H9 (cell line): ENCODE data around the gene TRPM2. TPM values are rescaled to one million over a fixed set of nuclear protein-coding genes. Genes with fewer than 3 reads are reported as not detected.

ENCODE experiments used
- DNase-seq: peaks from one replicate; pipeline ENCODE4 v3.0.0-alpha.2; 2017
- H2AFZ ChIP-seq: one replicate; pipeline ENCODE4 v1.6.1; 2013; ENCODE audit warnings: mild to moderate bottlenecking, low read length, control low read depth, moderate library complexity
- H2AK5ac ChIP-seq: 2 replicates; pipeline ENCODE4 v1.6.1; 2013; ENCODE audit warnings: low read length, control low read depth, mixed read lengths; ENCODE audit not compliant: insufficient read length
- H2BK120ac ChIP-seq: one replicate; pipeline ENCODE4 v1.6.1; 2013; ENCODE audit warnings: low read depth, mild to moderate bottlenecking, low read length, control low read depth, inconsistent platforms; ENCODE audit not compliant: poor library complexity, severe bottlenecking
- H2BK12ac ChIP-seq: 2 replicates; pipeline ENCODE4 v1.6.1; 2013; ENCODE audit warnings: low read length, control low read depth, mixed read lengths, low read depth; ENCODE audit not compliant: insufficient read length
- H2BK15ac ChIP-seq: 2 replicates; pipeline ENCODE4 v1.6.1; 2013; ENCODE audit warnings: low read depth, low read length, control low read depth
- H2BK20ac ChIP-seq: one replicate; pipeline ENCODE4 v1.6.1; 2013; ENCODE audit warnings: low read depth, mild to moderate bottlenecking, low read length, control low read depth, inconsistent platforms; ENCODE audit not compliant: poor library complexity, severe bottlenecking
- H2BK5ac ChIP-seq: 2 replicates; pipeline ENCODE4 v1.6.1; 2013; ENCODE audit warnings: low read length, control low read depth, mixed read lengths; ENCODE audit not compliant: insufficient read length
- H3K14ac ChIP-seq: 2 replicates; pipeline ENCODE4 v1.6.1; 2013; ENCODE audit warnings: low read length, control low read depth; ENCODE audit not compliant: insufficient read depth
- H3K18ac ChIP-seq: 2 replicates; pipeline ENCODE4 v1.6.1; 2013; ENCODE audit warnings: low read depth, mild to moderate bottlenecking, mixed read lengths, low read length, control low read depth; ENCODE audit not compliant: insufficient read length
- H3K23ac ChIP-seq: 2 replicates; pipeline ENCODE4 v1.6.1; 2013; ENCODE audit warnings: low read length, control low read depth, mixed read lengths, low read depth; ENCODE audit not compliant: insufficient read length
- H3K23me2 ChIP-seq: 2 replicates; pipeline ENCODE4 v1.6.1; 2013; ENCODE audit warnings: low read depth, mild to moderate bottlenecking, mixed read lengths, low read length, control low read depth; ENCODE audit not compliant: insufficient read length, poor library complexity, severe bottlenecking
- H3K27ac ChIP-seq: 2 replicates; pipeline ENCODE4 v1.5.1; 2013; ENCODE audit warnings: low read length, control low read depth, mixed read lengths, low read depth; ENCODE audit not compliant: insufficient read length
- H3K27me3 ChIP-seq: 2 replicates; pipeline ENCODE4 v1.6.1; 2013; ENCODE audit warnings: low read length, control low read depth, inconsistent platforms; ENCODE audit not compliant: insufficient read depth
- H3K4ac ChIP-seq: 2 replicates; pipeline ENCODE4 v1.6.1; 2013; ENCODE audit warnings: low read depth, mild to moderate bottlenecking, control low read depth, inconsistent platforms, low read length, moderate library complexity
- H3K4me1 ChIP-seq: 2 replicates; pipeline ENCODE4 v1.6.1; 2013; ENCODE audit warnings: low read length, control low read depth, inconsistent platforms; ENCODE audit not compliant: insufficient read depth
- H3K4me2 ChIP-seq: 2 replicates; pipeline ENCODE4 v1.6.1; 2013; ENCODE audit warnings: low read length, control low read depth, mixed read lengths; ENCODE audit not compliant: insufficient read length, insufficient read depth
- H3K56ac ChIP-seq: 2 replicates; pipeline ENCODE4 v1.6.1; 2013; ENCODE audit warnings: low read depth, mild to moderate bottlenecking, mixed read lengths, low read length, control low read depth; ENCODE audit not compliant: insufficient read length
- H3K79me1 ChIP-seq: 2 replicates; pipeline ENCODE4 v1.6.1; 2013; ENCODE audit warnings: low read depth, mild to moderate bottlenecking, moderate library complexity, low read length, control low read depth, inconsistent platforms; ENCODE audit not compliant: insufficient read depth, poor library complexity, severe bottlenecking
- H3K79me2 ChIP-seq: 2 replicates; pipeline ENCODE4 v1.6.1; 2013; ENCODE audit warnings: low read length, control low read depth, inconsistent platforms; ENCODE audit not compliant: insufficient read depth
- H3K9ac ChIP-seq: 2 replicates; pipeline ENCODE4 v1.6.1; 2013; ENCODE audit warnings: low read length, control low read depth, mixed read lengths; ENCODE audit not compliant: insufficient read length; ENCODE audit errors: extremely low read depth
- H3K9me3 ChIP-seq: one replicate; pipeline ENCODE4 v1.6.1; 2013; ENCODE audit warnings: low read depth, low read length, inconsistent platforms; ENCODE audit not compliant: control insufficient read depth
- H3T11ph ChIP-seq: one replicate; pipeline ENCODE4 v1.6.1; 2013; ENCODE audit warnings: mild to moderate bottlenecking, low read length, control low read depth, inconsistent platforms
- H4K20me1 ChIP-seq: one replicate; pipeline ENCODE4 v1.6.1; 2013; ENCODE audit not compliant: control insufficient read depth, insufficient read length, insufficient read depth
- H4K5ac ChIP-seq: 2 replicates; pipeline ENCODE4 v1.6.1; 2013; ENCODE audit warnings: low read depth, mild to moderate bottlenecking, mixed read lengths, low read length, control low read depth; ENCODE audit not compliant: insufficient read length
- H4K8ac ChIP-seq: replicated peaks from 2 replicates; pipeline ENCODE4 v1.6.1; 2013; ENCODE audit warnings: low read length, control low read depth, mixed read lengths, low read depth; ENCODE audit not compliant: insufficient read length
- H4K91ac ChIP-seq: 2 replicates; pipeline ENCODE4 v1.6.1; 2013; ENCODE audit warnings: low read depth, mild to moderate bottlenecking, moderate library complexity, mixed read lengths, low read length, control low read depth; ENCODE audit not compliant: insufficient read length
- H3K27ac Mint-ChIP-seq, 3 experiments: 2 replicates in 2 of 3; 3 replicates in 1 of 3; pipeline ENCODE4 v1.8.0; 2020 to 2021; ENCODE audit warnings: mixed read lengths in 3 of 3, mild to moderate bottlenecking in 1 of 3, moderate library complexity in 1 of 3
- H3K27me3 Mint-ChIP-seq: 2 replicates; pipeline ENCODE4 v1.8.0; 2021; ENCODE audit warnings: low read depth, mild to moderate bottlenecking, moderate library complexity, mixed read lengths
- H3K36me3 Mint-ChIP-seq, 3 experiments: 2 replicates in 2 of 3; 3 replicates in 1 of 3; pipeline ENCODE4 v1.8.0; 2020 to 2021; ENCODE audit warnings: low read depth in 3 of 3, mixed read lengths in 3 of 3; ENCODE audit not compliant: insufficient read depth in 1 of 3
- H3K4me1 Mint-ChIP-seq, 2 experiments: 2 replicates each; pipeline ENCODE4 v1.8.0; 2020; ENCODE audit warnings: mixed read lengths in 2 of 2
- H3K4me3 Mint-ChIP-seq, 2 experiments: 2 replicates in 1 of 2; 3 replicates in 1 of 2; pipeline ENCODE4 v1.8.0; 2020 to 2021; ENCODE audit warnings: mild to moderate bottlenecking in 2 of 2, mixed read lengths in 2 of 2, moderate library complexity in 1 of 2
- H3K9me3 Mint-ChIP-seq, 2 experiments: 2 replicates in 1 of 2; 3 replicates in 1 of 2; pipeline ENCODE4 v1.8.0; 2020; ENCODE audit warnings: mild to moderate bottlenecking in 2 of 2, mixed read lengths in 2 of 2, moderate library complexity in 1 of 2
- WGBS: extraction: QIAGEN DNeasy Blood & Tissue Kit; methylation state at CpG from one replicate; pipeline ENCODE4 v1.1.7; 2013; ENCODE audit warnings: missing lambda C conversion rate, low lambda C conversion rate, mixed read lengths; ENCODE audit not compliant: insufficient read length; ENCODE audit errors: extremely low coverage; 5-methylcytosine and 5-hydroxymethylcytosine counted together
- total RNA-seq: library from RNA; stranded (reverse); gene quantifications from 2 replicates; pipeline ENCODE4 v1.2.1, GENCODE V29; 2021
- TF ChIP-seq, protein P1 (sequence below): fragments of 200-600 bp; sonication (generic); conservative IDR thresholded peaks from 3 replicates; pipeline ENCODE4 v1.8.0; 2021; ENCODE audit warnings: antibody characterized with exemption, mild to moderate bottlenecking

Gene TRPM2
- total RNA-seq, 1 experiment from 2014 or later: 0.68 TPM

- DNase-seq: no peak
- Histone ChIP-seq H2BK120ac (no peak overlapping the region), H3K9me3 (no peaks in the 10 kb centered on the region), H3K4ac (no peak overlapping the region), H3K14ac (no peak overlapping the region), H2BK20ac (no peak overlapping the region), H3T11ph (no peak overlapping the region), H2BK12ac (no peak overlapping the region), H3K4me1 (no peaks in the 10 kb centered on the region; the same call in 1 of the 2 replicates), H4K8ac (no peak overlapping the region), H4K20me1 (no peaks in the 10 kb centered on the region), H2BK15ac (no peak overlapping the region), H4K5ac (no peak overlapping the region), H3K23me2 (no peaks in the 10 kb centered on the region), H4K91ac (no peak overlapping the region), H3K4me2 (no peak overlapping the region), H3K27me3 (no peaks in the 10 kb centered on the region), H3K23ac (no peak overlapping the region), H3K9ac (no peak overlapping the region), H3K18ac (no peak overlapping the region), H2AK5ac (no peak overlapping the region), H3K56ac (no peak overlapping the region), H3K79me2 (no peaks in the 10 kb centered on the region), H2BK5ac (no peak overlapping the region), H3K27ac (no peak overlapping the region), H2AFZ (no peak overlapping the region), H3K79me1 (no peaks in the 10 kb centered on the region)
- Mint-ChIP-seq H3K27ac (peak overlapping the region in 1 of 3 experiments; percentile 31; a peak in 1 of 7 replicates), H3K4me3 (no peak overlapping the region), H3K9me3 (peaks cover 5 to 9% of the 10 kb centered on the region in 2 experiments; a peak in 4 of 5 replicates), H3K27me3 (peaks cover 8% of the 10 kb centered on the region), H3K36me3 (no peaks in the 10 kb centered on the region), H3K4me1 (peaks cover 11 to 21% of the 10 kb centered on the region in 2 experiments)
- TF ChIP-seq, protein P1, sequence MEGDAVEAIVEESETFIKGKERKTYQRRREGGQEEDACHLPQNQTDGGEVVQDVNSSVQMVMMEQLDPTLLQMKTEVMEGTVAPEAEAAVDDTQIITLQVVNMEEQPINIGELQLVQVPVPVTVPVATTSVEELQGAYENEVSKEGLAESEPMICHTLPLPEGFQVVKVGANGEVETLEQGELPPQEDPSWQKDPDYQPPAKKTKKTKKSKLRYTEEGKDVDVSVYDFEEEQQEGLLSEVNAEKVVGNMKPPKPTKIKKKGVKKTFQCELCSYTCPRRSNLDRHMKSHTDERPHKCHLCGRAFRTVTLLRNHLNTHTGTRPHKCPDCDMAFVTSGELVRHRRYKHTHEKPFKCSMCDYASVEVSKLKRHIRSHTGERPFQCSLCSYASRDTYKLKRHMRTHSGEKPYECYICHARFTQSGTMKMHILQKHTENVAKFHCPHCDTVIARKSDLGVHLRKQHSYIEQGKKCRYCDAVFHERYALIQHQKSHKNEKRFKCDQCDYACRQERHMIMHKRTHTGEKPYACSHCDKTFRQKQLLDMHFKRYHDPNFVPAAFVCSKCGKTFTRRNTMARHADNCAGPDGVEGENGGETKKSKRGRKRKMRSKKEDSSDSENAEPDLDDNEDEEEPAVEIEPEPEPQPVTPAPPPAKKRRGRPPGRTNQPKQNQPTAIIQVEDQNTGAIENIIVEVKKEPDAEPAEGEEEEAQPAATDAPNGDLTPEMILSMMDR: no peak
- no CpG with 5 or more reads among the region's 16 CpGs for WGBS
Observed at GRCh38 chr21:44480200-44481053, 127.0 kb downstream of the TRPM2 start.
